ENCODE data around the gene RNF111.

RNF111 gene

GRCh38 chr15:59005579-59005978 is 18.1 kb downstream of the RNF111 start:
- Histone ChIP-seq H3K9me3 (ENCODE audit: control insufficient read depth, low read length) (no peaks in the 10 kb centered on the region), H3K36me3 (ENCODE audit: control insufficient read depth, insufficient read depth, low read length) (no peaks in the 10 kb centered on the region), H3K27me3 (ENCODE audit: control insufficient read depth, insufficient read depth, low read length) (no peaks in the 10 kb centered on the region), H3K4me1 (ENCODE audit: control insufficient read depth, insufficient read depth, low read length) (no peaks in the 10 kb centered on the region), H3K4me3 (ENCODE audit: low read length) (no peak overlapping the region), H3K9ac (ENCODE audit: low read length) (no peak overlapping the region)

DNA sequence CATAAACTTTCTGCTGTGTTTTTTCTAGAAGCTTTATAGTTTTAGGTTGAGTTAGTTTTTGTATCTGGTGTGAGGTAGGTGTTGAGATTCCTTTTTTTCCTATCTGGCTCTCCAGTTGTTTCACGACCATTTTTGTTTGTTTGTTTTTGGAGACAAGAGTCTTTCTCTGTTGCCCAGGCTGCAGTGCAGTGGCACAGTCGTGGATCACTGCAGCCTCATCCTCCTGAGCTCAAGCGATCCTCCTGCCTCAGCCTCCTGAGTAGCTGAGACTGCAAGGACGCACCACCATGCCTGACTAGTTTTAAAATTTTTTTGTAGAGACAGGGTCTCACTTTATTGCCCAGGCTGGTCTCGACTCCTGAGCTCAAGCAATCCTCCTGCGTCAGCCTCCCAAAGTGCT is 20.6 kb downstream of the RNF111 start:
- H3K4me1 ChIP-seq (ENCODE audit: control insufficient read depth, insufficient read depth, low read length) = no peaks in the 10 kb centered on the region
- no peaks in the 10 kb centered on the region for H3K27me3 ChIP-seq (ENCODE audit: control insufficient read depth, insufficient read depth, low read length)
- H3K36me3 ChIP-seq (ENCODE audit: control insufficient read depth, insufficient read depth, low read length) = no peaks in the 10 kb centered on the region
- H3K9ac ChIP-seq (ENCODE audit: low read length) = no peak overlapping the region
- no peak overlapping the region for H3K4me3 ChIP-seq (ENCODE audit: low read length)
- H3K9me3 ChIP-seq (ENCODE audit: control insufficient read depth, low read length) = no peaks in the 10 kb centered on the region

- Histone ChIP-seq H3K4me3 (ENCODE audit: low read length) (no peak overlapping the region), H3K27me3 (ENCODE audit: control insufficient read depth, insufficient read depth, low read length) (no peaks in the 10 kb centered on the region), H3K9ac (ENCODE audit: low read length) (no peak overlapping the region), H3K36me3 (ENCODE audit: control insufficient read depth, insufficient read depth, low read length) (no peaks in the 10 kb centered on the region), H3K9me3 (ENCODE audit: control insufficient read depth, low read length) (no peaks in the 10 kb centered on the region), H3K4me1 (ENCODE audit: control insufficient read depth, insufficient read depth, low read length) (no peaks in the 10 kb centered on the region)
Observed at GRCh38 chr15:59011262-59011952, 23.9 kb downstream of the RNF111 start.

DNA sequence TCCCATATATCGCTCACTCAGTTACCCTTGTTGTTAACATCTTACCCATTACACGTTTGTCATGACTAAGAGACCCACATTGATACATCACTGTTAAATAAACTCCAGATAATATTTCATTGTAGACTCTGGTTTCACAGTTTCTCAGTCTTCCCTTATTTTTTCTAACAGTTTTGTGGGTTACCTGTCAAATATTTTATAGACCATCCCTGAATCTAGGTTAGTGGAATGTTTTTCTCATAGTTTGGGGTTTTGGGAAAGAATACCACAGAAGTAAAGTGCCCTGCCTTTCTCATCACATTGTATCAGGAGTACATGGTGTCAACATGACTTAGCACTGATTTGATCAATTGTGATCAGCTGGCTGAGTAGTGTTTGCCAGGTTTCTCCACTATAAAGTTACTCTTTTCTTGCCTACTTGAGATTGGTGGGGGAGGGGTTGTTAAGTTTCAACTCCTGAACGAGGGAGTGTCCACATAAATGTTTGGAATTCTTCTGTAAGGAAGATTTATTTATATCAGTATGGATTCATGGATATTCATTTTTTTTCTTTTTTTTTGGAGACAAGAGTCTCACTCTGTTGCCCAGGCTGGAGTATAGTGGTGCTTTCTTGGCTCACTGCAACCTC is 25.9 kb downstream of the RNF111 start:
- Histone ChIP-seq H3K36me3 (ENCODE audit: control insufficient read depth, insufficient read depth, low read length) (no peaks in the 10 kb centered on the region), H3K4me1 (ENCODE audit: control insufficient read depth, insufficient read depth, low read length) (no peaks in the 10 kb centered on the region), H3K27me3 (ENCODE audit: control insufficient read depth, insufficient read depth, low read length) (no peaks in the 10 kb centered on the region), H3K9ac (ENCODE audit: low read length) (no peak overlapping the region), H3K9me3 (ENCODE audit: control insufficient read depth, low read length) (no peaks in the 10 kb centered on the region), H3K4me3 (ENCODE audit: low read length) (no peak overlapping the region)

- Histone ChIP-seq H3K27me3 (ENCODE audit: control insufficient read depth, insufficient read depth, low read length) (no peaks in the 10 kb centered on the region), H3K9me3 (ENCODE audit: control insufficient read depth, low read length) (no peaks in the 10 kb centered on the region), H3K36me3 (ENCODE audit: control insufficient read depth, insufficient read depth, low read length) (no peaks in the 10 kb centered on the region), H3K4me1 (ENCODE audit: control insufficient read depth, insufficient read depth, low read length) (no peaks in the 10 kb centered on the region), H3K4me3 (ENCODE audit: low read length) (no peak overlapping the region), H3K9ac (ENCODE audit: low read length) (no peak overlapping the region)
Observed at GRCh38 chr15:59014068-59014467, 26.6 kb downstream of the RNF111 start.

DNA sequence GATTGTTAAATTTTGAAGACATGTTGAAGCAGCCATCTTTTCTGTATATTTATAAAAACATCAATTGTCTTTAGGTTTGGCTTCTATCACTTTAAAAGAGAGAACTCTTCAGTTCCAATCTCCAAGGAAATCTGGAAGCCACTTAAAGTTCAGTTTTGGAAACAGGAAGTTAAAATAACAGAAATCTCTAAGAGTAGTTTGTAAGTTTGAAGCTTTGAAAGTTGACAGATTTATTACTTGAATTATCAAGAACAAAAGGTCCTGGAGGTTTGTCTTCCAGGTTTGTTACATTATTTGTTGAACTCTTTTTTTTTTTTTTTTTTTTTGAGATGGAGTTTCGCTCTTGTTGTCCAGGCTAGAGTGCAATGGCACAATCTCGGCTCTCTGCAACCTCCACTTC is 30.0 kb downstream of the RNF111 start:
- Histone ChIP-seq H3K9ac (ENCODE audit: low read length) (no peak overlapping the region), H3K36me3 (ENCODE audit: control insufficient read depth, insufficient read depth, low read length) (no peaks in the 10 kb centered on the region), H3K27me3 (ENCODE audit: control insufficient read depth, insufficient read depth, low read length) (no peaks in the 10 kb centered on the region), H3K4me1 (ENCODE audit: control insufficient read depth, insufficient read depth, low read length) (no peaks in the 10 kb centered on the region), H3K4me3 (ENCODE audit: low read length) (no peak overlapping the region), H3K9me3 (ENCODE audit: control insufficient read depth, low read length) (no peaks in the 10 kb centered on the region)

- Histone ChIP-seq H3K9ac (ENCODE audit: low read length) (no peak overlapping the region), H3K9me3 (ENCODE audit: control insufficient read depth, low read length) (no peaks in the 10 kb centered on the region), H3K4me3 (ENCODE audit: low read length) (no peak overlapping the region), H3K36me3 (ENCODE audit: control insufficient read depth, insufficient read depth, low read length) (no peaks in the 10 kb centered on the region), H3K4me1 (ENCODE audit: control insufficient read depth, insufficient read depth, low read length) (no peaks in the 10 kb centered on the region), H3K27me3 (ENCODE audit: control insufficient read depth, insufficient read depth, low read length) (no peaks in the 10 kb centered on the region)
Observed at GRCh38 chr15:59018833-59019232, 31.4 kb downstream of the RNF111 start.

DNA sequence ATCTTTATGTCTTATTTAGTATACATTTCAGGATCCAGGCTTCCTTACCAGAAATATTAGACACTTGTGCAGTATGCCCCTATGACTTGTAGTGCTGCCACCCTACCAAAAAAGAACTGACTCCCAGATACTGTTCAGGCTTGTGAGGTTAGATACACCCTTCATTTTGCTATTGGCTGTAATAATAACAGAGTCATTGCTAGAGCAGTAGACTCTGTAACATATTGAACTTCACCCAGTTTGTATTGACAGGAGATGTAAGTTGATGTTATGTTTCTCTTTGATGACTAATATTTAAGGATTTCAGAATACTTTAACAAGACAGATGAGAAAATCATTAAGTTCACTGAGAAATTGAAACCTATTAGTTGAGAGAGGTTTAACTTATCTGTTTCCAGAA is 32.9 kb downstream of the RNF111 start:
- H3K4me3 ChIP-seq (ENCODE audit: low read length) = no peak overlapping the region
- H3K36me3 ChIP-seq (ENCODE audit: control insufficient read depth, insufficient read depth, low read length) = no peaks in the 10 kb centered on the region
- H3K27me3 ChIP-seq (ENCODE audit: control insufficient read depth, insufficient read depth, low read length) = no peaks in the 10 kb centered on the region
- H3K9ac ChIP-seq (ENCODE audit: low read length) = no peak overlapping the region
- no peaks in the 10 kb centered on the region for H3K9me3 ChIP-seq (ENCODE audit: control insufficient read depth, low read length)
- H3K4me1 ChIP-seq (ENCODE audit: control insufficient read depth, insufficient read depth, low read length) = no peaks in the 10 kb centered on the region

- Histone ChIP-seq H3K4me3 (ENCODE audit: low read length) (no peak overlapping the region), H3K27me3 (ENCODE audit: control insufficient read depth, insufficient read depth, low read length) (no peaks in the 10 kb centered on the region), H3K36me3 (ENCODE audit: control insufficient read depth, insufficient read depth, low read length) (no peaks in the 10 kb centered on the region), H3K4me1 (ENCODE audit: control insufficient read depth, insufficient read depth, low read length) (no peaks in the 10 kb centered on the region), H3K9me3 (ENCODE audit: control insufficient read depth, low read length) (no peaks in the 10 kb centered on the region), H3K9ac (ENCODE audit: low read length) (no peak overlapping the region)
Observed at GRCh38 chr15:59022188-59022587, 34.7 kb downstream of the RNF111 start.

GRCh38 chr15:59026207-59026606 is 38.7 kb downstream of the RNF111 start:
- Histone ChIP-seq H3K4me1 (ENCODE audit: control insufficient read depth, insufficient read depth, low read length) (no peaks in the 10 kb centered on the region), H3K9ac (ENCODE audit: low read length) (no peak overlapping the region), H3K4me3 (ENCODE audit: low read length) (no peak overlapping the region), H3K27me3 (ENCODE audit: control insufficient read depth, insufficient read depth, low read length) (no peaks in the 10 kb centered on the region), H3K9me3 (ENCODE audit: control insufficient read depth, low read length) (no peaks in the 10 kb centered on the region), H3K36me3 (ENCODE audit: control insufficient read depth, insufficient read depth, low read length) (no peaks in the 10 kb centered on the region)

DNA sequence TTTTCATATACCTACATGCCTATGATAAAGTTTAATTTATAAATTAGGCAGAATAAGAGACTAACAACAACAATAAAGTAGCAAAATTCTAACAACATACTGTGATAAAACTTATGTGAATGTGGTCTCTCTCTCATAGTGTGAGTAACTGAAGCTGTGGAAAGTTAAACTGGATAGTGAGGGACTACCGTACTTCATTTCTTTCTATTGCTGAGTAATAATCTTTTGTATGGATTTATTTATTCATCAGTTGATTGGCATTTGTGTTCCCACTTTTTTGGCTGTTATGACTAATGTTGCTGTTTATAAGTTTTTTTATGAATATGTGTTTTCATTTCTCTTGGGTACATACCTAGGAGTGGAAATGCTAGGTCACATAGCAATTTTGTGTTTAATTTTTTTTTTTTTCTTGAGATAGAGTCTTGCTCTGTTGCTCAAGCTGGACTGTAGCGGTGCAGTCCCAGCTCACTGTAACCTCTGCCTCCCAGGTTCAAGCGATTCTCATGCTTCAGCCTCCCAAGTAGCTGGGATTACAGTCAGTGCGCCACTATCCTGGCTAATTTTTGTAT is 41.0 kb downstream of the RNF111 start:
- Histone ChIP-seq H3K36me3 (ENCODE audit: control insufficient read depth, insufficient read depth, low read length) (no peaks in the 10 kb centered on the region), H3K4me1 (ENCODE audit: control insufficient read depth, insufficient read depth, low read length) (no peaks in the 10 kb centered on the region), H3K4me3 (ENCODE audit: low read length) (no peak overlapping the region), H3K9ac (ENCODE audit: low read length) (no peak overlapping the region), H3K27me3 (ENCODE audit: control insufficient read depth, insufficient read depth, low read length) (no peaks in the 10 kb centered on the region), H3K9me3 (ENCODE audit: control insufficient read depth, low read length) (no peaks in the 10 kb centered on the region)

DNA sequence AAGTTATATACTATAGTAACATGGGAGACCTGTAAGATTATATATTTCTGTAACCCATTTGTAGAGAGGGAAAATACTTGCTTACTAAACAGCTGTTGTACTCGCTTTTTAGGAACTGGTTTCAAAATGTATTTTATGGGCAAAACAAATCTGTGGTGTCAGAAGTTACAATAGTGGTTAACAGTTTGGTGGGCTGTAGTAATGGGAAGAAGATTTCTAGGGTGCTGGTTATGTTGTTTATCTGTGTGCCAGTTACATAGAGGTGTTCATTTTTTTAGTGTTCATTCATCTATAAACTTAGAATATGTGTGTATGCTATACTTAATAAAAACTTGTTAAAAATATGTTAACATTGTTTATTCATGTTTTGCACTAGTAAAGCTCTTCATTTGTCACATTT is 42.1 kb downstream of the RNF111 start:
- no peaks in the 10 kb centered on the region for H3K36me3 ChIP-seq (ENCODE audit: control insufficient read depth, insufficient read depth, low read length)
- no peaks in the 10 kb centered on the region for H3K27me3 ChIP-seq (ENCODE audit: control insufficient read depth, insufficient read depth, low read length)
- H3K9ac ChIP-seq (ENCODE audit: low read length) = no peak overlapping the region
- no peak overlapping the region for H3K4me3 ChIP-seq (ENCODE audit: low read length)
- no peaks in the 10 kb centered on the region for H3K4me1 ChIP-seq (ENCODE audit: control insufficient read depth, insufficient read depth, low read length)
- H3K9me3 ChIP-seq (ENCODE audit: control insufficient read depth, low read length) = no peaks in the 10 kb centered on the region
